BE2C (cell line): Measurements from ENCODE around the gene MINDY4.

Experiments
- DNase-seq: peaks from one replicate; pipeline ENCODE4 v3.0.0-alpha.2; 2020
- H3K27me3 ChIP-seq: fragments of 250-450 bp; sonication (Bioruptor Pico); 2 replicates; pipeline ENCODE4 v1.5.1; 2020; ENCODE audit warnings: mild to moderate bottlenecking
- H3K36me3 ChIP-seq: fragments of 250-450 bp; sonication (Bioruptor Pico); 2 replicates; pipeline ENCODE4 v1.5.1; 2020; ENCODE audit warnings: mild to moderate bottlenecking
- H3K4me1 ChIP-seq: fragments of 250-450 bp; sonication (Bioruptor Pico); 2 replicates; pipeline ENCODE4 v1.5.1; 2020
- H3K4me3 ChIP-seq: 2 replicates; pipeline ENCODE4 v1.5.1; 2011; ENCODE audit warnings: low read depth, low read length
- H3K9me3 ChIP-seq: fragments of 250-450 bp; sonication (Bioruptor Pico); 2 replicates; pipeline ENCODE4 v1.5.1; 2020
- CTCF ChIP-seq: IDR thresholded peaks from 2 replicates; pipeline ENCODE4 v1.5.1; 2012; ENCODE audit warnings: mild to moderate bottlenecking, low read depth, low read length

Gene MINDY4

GRCh38 chr7:30923774-30924413, 152.7 kb downstream of the MINDY4 start:
- Histone ChIP-seq H3K27me3 (no peaks in the 10 kb centered on the region), H3K4me1 (peaks cover 11% of the 10 kb centered on the region), H3K9me3 (no peaks in the 10 kb centered on the region), H3K36me3 (no peaks in the 10 kb centered on the region), H3K4me3 (no peak overlapping the region)
- no peak for TF ChIP-seq CTCF
- DNase-seq, result peak; percentile 10

- no peak for TF ChIP-seq CTCF
- Histone ChIP-seq H3K4me1 (peaks cover 11% of the 10 kb centered on the region), H3K36me3 (no peaks in the 10 kb centered on the region), H3K4me3 (no peak overlapping the region), H3K27me3 (no peaks in the 10 kb centered on the region), H3K9me3 (no peaks in the 10 kb centered on the region)
- DNase-seq, result peak; percentile 3
These were observed 153.4 kb downstream of the MINDY4 start for GRCh38 chr7:30924624-30925023.

- TF ChIP-seq CTCF, result no peak
- no peaks in the 10 kb centered on the region for H3K9me3 ChIP-seq
- peak; percentile 2 for DNase-seq
- H3K4me3 ChIP-seq, result no peak overlapping the region
- no peaks in the 10 kb centered on the region for H3K36me3 ChIP-seq
- peaks cover 11% of the 10 kb centered on the region for H3K4me1 ChIP-seq
- H3K27me3 ChIP-seq, result no peaks in the 10 kb centered on the region
These were observed 153.9 kb downstream of the MINDY4 start for GRCh38 chr7:30925117-30925516.

DNA sequence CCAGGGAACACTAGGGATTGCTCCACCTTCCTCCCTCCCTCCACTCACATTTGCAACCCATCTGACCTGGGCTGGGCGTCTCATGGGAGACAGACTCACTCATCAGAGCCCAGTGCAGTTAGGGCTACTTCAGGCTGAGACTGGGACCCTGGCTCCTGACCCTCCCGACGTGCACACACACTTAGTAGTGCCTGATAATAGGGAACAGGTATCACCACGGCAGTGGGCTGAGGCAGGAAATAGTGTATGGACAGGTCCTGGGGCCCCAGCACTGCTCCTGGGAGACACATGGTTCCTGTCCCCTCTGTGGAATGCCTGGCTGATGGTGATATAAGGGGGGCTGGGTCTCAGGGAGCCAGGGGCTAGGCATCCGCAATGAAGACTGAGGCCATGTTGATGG, 154.7 kb downstream of the MINDY4 start:
- Histone ChIP-seq H3K4me3 (no peak overlapping the region), H3K9me3 (no peaks in the 10 kb centered on the region), H3K27me3 (no peaks in the 10 kb centered on the region), H3K36me3 (no peaks in the 10 kb centered on the region), H3K4me1 (peaks cover 11% of the 10 kb centered on the region)
- DNase-seq, result peak; percentile 38
- no peak for TF ChIP-seq CTCF

GRCh38 chr7:30926313-30926712, 155.1 kb downstream of the MINDY4 start:
- H3K9me3 ChIP-seq, result no peaks in the 10 kb centered on the region
- H3K4me1 ChIP-seq, result peaks cover 11% of the 10 kb centered on the region
- H3K36me3 ChIP-seq, result no peaks in the 10 kb centered on the region
- H3K27me3 ChIP-seq, result no peaks in the 10 kb centered on the region
- no peak for TF ChIP-seq CTCF
- peak; percentile 59 for DNase-seq
- H3K4me3 ChIP-seq, result no peak overlapping the region

DNA sequence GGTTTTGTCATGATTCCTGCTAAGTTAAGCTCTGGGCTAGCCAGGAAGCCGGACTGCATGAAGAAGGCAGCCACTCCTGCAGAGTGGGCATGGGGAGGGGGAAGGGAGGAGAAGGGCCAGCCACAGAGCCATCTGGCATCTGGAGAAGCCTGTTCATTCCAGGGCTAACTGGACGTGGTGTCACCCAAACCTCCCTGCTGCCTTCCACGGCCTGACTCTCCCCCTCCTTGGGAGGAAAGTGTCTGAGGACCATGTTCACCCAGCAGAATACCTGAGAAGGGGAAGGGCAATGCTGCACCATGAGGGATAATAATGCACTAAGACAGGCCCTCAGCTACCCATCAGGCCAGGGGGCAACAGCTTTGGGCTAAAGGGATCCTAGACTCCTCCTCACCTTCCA, 155.8 kb downstream of the MINDY4 start:
- no peaks in the 10 kb centered on the region for H3K9me3 ChIP-seq
- no peak overlapping the region for H3K4me3 ChIP-seq
- DNase-seq, result peak; percentile 4
- H3K27me3 ChIP-seq, result no peaks in the 10 kb centered on the region
- H3K36me3 ChIP-seq, result no peaks in the 10 kb centered on the region
- no peak for TF ChIP-seq CTCF
- H3K4me1 ChIP-seq, result peaks cover 11% of the 10 kb centered on the region
